GM19324 (cell line): ENCODE measurements around the gene ATP8A2.

Source experiments
- ATAC-seq: cut with Tn5 transposase; IDR thresholded peaks from one replicate; pipeline ENCODE4 v1.9.1; 2021; ENCODE audit warnings: mild to moderate bottlenecking, moderate library complexity; ENCODE audit not compliant: unreplicated experiment, low FRiP score

Gene ATP8A2

DNA sequence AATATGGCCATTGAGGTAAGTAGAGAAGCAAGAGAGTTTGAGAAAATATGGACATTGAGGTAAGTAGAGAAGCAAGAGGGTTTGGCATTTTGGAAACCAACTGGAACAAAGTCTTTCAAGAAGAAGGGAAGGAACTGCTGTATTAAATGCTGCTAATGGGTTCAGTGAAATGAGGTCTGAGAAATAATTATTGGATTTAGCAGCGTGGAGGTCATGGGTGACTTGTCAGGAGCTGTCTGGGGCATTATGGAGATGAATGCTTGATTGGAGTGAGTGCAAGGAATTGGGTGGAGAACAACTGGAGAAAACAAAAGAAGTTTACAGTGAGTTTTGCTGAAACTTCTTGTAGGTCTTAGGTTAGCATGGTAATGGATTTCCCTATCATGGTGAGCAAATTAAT is 232.3 kb downstream of the ATP8A2 start:
- ATAC-seq = no peak

DNA sequence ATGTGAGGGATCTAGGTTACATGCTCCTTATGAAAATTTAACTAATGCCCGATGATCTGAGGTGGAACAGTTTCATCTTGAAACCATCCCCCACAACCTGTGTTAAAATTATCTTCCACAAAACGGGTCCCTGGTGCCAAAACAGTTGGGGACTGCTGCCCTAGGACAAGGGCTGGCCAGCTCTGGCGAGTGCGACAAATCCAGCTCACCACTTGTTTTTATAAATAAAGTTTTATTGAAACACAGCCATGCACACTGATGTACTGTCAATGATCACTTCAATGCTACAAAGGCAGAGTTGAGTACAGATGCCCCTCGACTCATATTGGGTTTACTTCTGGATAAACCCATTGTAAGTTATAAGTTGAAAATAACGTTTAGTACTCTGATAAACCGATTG is 235.3 kb downstream of the ATP8A2 start:
- ATAC-seq = no peak

DNA sequence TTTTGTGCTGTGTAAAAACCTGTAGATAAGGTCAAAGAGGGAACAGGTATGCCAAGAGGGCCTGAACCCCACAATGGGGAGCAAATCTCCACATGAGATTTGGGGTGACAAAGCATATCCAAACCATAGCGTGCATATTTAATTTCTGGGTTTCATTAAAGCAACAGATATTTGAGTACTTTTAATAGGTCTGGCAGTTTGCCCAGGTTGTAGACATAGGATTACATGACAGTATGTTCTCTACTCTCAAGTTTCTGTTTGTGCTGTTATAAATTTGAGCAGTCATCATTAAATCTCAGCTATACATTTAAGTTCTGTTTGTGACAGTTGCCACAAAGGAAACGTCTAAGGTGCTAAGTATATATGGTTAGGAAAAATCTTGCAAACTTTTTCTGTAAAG is 236.4 kb downstream of the ATP8A2 start:
- no peak for ATAC-seq

DNA sequence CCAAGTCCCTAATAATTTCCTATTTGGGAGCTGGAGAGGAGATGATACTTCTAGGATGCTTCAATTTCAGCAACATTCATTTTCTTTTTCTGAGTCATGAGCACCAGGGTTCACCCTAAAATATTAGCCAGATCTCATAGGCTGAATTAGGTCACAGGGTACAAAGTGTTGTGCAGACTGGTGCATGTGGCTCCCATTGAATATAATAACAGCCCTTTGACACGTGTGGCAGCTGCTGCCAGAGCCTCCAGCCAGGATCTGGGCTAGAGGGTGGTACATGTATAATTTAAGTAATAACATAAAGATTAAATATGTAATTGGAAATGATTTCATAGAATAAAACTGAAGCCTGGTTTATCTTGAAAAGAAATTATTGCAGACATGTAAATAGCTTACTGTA is 244.9 kb downstream of the ATP8A2 start:
- ATAC-seq = no peak

DNA sequence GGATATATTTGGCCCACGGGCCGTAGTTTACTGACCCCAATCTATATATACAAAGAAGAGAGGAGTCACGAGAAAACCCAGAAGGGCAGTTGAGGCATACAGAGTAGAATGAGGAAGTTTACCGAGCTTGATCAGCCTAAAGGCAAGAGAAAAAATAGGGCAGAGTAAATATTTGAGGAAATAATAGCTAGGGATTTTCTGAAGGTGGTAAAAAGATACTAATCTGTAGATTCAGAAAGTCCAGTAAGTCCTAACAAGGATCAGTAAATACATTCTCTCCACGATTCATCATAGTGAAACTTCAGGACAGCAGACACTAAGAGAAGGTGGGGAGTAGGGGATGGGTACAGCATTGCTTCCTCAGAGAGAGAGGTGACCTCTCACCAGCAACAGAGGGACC is 248.1 kb downstream of the ATP8A2 start:
- no peak for ATAC-seq

DNA sequence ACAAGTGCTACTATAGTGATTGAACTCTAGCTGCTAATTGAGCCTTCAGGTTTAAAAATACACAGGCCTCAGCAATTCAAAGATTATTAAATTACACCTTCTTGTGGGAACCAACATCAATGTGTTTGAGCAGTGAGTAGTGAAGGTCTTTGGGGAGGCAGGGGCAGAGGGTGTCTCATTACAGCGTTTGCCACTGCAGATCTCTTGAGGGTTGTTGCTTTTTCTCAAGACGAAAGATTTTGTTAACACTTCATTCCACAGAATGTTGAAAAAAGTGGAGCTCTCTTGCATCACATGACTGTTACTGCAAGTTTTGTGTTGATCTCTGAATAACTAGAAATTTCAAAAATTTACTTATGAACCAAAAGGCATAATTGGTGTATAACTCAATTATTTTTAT is 253.6 kb downstream of the ATP8A2 start:
- ATAC-seq = no peak

DNA sequence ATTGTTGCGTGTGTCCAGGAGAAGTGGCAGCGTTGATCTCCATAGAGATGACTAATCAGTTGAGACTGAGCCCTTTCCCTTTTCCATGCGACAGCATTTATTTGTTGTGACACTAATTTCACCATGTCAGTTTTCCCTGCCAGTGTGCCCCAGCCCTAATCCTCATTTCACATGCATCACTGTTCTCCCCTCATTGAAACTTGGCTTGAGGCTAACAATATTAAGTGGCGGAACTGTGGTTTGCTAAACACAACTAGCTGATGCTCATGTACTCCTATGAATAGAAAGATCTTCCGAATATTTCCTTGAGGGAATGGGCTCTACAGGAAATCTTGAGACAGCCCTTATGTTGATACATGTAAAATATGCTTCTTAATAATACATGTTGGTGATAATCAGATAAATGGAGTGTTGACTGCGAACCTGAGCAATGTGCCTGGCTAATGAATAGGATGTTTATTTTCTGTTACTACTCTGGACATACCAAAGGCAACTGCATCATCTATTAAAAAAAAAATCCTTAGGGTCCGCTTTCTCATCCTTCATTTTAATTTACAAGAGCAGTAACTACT is 258.6 kb downstream of the ATP8A2 start:
- ATAC-seq = no peak

DNA sequence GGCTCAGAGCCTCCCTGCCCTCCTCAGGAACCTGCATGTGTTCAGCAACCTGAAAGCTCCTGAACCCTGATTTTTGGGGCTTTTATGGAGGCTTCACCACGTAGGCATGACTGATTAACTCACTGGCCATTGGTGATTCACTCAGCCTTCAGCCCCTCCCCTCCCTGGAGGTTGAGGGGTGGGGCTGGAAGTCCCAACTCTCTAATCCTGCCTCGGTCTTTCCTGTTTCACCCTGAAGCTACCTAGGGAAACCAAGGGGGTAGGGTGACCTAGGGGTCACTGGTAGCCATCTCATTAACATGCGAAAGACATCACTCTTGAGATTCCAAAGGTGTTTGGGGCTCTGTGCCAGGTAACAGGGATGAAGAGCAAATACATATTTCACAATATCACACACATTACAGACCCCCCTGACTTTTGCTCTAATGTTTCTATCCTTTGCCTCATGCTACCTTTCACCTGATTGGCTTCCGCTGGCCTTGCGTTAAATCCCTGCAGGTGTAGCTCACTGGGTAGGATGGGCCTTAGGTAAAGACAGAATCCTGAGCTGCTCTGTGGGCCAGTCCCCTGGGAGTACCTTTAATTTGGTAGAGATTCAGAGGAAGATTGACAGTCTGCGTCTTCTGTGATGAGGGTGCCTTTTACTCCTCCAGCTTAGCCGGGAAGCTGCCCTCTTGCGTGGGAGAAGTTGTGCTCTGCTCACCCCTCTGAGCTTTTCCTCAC is 260.6 kb downstream of the ATP8A2 start:
- no peak for ATAC-seq

DNA sequence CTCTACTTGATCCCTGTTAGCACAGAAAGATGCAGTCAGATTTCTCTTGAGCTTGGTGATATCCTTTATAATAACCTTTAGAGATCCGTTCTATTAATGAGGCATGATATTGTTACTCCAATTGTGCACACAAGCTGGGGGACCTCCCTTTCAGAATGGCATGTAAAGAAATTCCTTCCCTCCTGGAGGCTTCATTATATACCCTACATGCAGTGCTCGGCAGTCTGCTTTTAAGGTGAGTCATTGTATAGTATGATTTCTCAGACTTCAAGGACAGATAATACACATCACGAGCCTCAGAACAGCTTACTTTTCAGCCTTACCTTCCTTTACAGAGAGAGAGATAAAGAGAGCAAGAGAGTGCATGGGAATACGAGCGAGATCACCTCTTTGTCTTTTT is 261.3 kb downstream of the ATP8A2 start:
- ATAC-seq = no peak

DNA sequence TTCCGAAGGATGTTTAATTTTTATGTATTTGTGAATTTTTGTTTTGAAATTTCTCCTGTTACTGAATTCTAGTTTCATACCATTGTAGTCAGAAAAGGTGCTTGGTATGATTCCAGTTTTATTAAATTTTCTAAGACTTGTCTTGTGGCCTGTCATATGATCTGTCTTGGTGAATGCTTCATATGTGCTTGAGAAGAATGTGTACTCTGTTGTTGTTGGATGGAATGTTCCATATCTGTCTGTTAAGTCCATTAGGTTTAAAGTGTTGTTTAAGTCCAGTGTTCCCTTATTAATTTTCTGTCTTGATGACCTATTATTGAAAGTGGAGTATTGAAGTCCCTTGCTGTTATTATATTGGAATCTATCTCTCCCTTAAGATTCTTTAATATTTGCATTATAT is 273.9 kb downstream of the ATP8A2 start:
- ATAC-seq = no peak

DNA sequence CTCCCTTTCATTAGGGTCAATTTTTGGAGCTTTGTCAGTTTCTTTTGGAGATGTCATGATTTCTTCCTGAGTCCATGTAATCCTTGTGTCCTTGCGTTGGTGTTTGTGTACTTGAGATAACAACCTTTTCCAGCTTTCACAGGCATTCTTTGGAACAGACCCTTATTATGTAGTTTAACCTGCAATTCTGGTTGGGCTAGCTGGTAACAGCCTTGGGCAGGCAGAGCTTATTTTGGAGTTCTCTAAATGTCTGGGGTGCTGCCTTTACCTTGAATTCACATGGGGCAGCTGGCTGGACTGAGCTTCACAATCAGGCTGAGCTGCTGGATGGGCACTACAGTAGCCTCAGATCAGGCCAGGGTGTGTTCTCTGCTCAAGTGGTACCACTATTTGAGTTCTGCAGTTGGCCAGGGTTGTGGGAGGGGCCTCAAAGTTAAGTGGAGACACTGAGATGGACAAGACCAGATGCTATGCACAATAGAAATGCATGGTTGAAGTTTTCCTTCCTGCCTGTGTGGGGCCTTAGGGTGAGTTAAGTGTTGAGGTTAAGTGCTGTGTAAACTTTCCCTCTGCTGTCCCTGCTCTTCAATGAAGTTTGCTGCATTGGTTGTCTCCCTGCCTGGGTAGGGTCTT is 277.3 kb downstream of the ATP8A2 start:
- ATAC-seq = no peak

DNA sequence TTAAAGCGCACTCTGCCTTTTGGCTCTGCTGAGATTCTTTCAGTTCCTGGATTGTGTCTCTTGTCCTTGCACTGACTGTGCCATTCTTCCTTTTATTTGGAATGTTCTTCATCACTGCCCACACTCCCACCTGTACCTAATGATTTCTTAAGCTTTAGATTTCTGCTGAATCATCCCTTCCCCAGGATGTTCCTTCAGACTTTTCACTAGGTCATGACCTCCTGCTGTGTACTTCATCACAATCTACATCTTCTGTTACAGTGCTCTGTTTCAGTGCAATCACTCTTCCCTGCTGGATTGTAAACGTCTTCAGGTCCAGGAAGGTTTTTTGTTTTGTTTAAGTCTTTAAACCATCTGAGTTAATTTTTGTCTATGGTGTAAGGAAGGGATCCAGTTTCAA is 281.0 kb downstream of the ATP8A2 start:
- ATAC-seq = no peak

DNA sequence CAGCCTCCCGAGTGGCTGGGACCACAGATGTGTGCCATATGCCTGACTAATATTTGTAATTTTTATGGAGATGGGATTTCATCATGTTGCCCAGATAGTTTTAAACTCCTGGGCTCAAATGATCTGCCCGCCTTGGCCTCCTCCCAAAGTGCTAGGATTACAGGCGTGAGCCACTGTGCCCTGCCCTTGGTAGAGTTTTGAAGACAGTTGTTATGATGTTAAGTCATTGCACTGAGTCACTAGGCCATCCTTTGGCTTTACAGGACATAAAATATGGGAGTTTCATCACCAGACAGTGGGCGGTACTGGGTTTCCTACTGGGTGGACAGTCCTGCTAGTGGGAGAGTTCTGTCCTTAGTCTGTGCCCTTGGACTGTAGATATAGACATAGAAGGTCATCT is 282.5 kb downstream of the ATP8A2 start:
- no peak for ATAC-seq

DNA sequence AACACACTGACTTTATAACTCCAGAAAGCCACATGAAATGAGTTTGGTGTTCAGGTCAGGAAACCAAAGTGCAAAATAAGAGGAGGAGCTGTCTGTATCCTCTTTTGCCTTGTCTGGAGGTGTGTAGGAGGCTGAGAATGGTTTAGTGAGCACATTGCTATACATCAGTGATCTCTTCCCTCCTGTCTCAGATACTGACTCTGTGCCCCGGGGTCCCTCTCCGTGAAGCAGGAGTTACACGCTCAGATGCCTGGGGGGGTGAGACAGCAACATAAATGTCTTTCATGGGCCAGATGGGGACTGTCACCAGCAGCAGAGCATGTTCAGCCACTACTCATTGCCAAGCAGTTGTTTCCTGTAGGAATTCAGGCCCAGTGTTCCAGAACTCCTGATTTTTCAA is 285.4 kb downstream of the ATP8A2 start:
- no peak for ATAC-seq

DNA sequence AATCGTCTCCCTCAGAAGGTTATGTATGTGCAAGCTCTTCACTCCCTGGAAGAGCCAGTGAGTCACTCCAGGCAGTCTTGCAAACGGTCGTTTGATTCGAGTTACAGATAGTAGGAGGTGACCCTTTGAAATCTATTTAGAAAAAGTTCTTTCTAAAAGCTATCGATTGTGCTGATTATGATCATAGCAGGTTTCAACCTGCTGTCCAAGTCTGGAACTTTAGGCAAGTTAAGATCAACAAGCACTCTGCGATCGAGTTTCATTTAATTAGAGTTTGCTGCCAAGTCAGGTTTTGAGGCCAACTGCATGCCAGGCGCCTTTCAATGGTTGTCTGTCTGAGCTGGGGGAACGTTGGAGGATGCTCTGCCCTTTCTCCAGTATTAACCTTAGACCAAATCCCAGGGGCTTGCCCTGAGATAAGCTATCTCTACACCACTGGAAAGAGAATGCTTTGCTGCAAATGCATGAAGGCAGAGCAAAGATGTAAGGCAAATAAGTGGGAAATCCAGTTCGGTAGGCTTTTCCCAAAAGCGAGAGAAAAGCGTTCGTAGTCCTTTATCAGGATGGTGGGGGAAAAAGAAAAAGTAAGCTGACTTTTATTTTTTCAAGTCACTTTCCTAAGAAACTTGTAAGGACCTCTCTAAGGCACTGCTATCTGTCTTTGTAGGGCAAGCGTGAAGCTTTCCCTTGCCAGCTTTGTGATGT is 287.5 kb downstream of the ATP8A2 start:
- no peak for ATAC-seq

DNA sequence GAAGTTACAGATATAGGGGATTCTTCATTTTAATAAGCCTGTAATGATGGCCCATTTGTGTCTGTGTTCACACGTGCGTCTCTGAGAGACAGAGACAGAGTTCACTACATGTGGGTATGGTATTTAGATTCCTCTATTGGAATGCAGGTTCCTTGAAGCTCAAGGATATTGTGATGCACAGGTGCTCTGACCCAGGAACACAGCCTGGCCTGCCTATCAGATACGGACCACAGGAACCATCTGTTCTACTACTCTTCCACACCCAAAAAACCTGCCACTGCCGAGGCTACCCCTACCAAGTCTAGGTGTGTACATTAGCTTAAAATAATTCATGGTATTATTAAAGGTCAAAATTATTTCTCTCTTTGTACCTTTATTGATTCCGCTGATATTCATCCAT is 289.2 kb downstream of the ATP8A2 start:
- ATAC-seq = no peak

DNA sequence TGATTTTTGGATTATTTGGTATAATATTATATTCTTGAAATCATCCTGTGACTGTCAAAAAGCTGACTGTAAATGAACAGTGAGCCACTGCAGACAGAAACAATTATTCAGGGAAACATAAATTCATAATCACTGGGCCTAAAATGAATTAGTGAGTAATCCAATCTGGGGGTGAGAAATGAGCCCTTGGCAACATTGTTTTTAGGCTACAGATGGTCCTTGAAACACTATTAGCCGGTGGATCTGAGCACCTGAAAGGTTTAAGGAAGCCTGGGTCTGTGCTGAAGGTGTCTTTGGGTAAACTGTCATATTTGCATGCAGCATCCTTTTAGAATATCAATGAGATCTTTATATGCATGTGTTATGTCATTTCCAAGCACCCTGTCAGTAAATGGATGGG is 290.7 kb downstream of the ATP8A2 start:
- ATAC-seq = no peak

DNA sequence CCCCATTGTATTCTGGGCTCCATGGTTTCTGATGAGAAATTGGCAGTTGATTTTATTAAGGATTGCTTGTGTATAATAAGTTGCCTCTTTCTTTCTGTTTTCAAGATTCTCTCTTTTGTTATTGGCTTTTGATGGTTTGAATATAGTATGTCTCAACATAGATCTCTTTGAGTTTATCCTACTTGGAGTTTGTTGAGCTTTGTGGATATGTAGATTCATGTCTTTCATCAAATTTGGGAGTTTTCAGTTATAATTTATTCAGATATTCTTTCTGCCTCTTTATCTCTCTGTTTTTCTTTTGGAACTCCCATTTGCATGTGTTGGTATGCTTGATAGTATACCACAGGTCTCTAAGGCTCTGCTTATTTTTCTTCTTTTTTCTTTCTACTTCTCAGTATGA is 296.6 kb downstream of the ATP8A2 start:
- ATAC-seq = no peak

DNA sequence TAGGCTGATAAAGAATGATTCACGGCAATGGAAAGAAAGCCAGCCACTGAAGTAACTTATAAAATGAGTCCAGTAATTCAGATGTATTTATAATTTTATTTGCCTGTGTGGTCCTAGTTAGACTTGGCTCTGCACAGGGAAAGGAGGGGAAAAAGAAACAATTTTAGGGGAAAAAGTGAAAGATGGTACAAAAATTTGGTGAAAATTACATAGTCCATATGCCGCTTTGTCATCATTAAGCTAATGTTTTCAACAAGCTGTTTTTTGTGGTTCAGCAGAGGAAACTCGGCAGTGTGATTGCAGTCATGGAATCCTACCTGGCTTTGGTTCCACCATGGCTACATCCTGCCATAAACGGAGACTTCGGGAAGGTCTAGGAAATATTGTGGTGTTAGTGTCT is 301.9 kb downstream of the ATP8A2 start:
- no peak for ATAC-seq

DNA sequence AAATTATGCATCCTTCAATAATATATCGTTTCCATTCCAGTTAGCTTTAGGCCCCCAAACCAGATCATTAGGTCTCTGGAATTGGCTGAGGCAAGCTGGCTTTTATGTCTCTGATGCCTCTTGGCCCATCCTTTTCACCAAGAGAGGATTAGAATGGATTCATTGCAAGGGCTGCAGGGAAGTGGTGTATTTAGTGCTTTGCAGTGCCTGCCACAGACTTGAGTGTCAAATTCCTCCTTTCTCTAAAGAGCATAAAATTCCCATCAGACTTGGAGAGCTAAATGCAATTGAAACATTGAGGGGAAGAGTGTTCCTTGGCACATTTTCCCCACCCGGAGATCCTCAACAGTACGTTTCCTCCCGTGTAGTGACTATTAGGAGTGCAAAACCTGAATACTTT is 302.6 kb downstream of the ATP8A2 start:
- ATAC-seq = no peak

DNA sequence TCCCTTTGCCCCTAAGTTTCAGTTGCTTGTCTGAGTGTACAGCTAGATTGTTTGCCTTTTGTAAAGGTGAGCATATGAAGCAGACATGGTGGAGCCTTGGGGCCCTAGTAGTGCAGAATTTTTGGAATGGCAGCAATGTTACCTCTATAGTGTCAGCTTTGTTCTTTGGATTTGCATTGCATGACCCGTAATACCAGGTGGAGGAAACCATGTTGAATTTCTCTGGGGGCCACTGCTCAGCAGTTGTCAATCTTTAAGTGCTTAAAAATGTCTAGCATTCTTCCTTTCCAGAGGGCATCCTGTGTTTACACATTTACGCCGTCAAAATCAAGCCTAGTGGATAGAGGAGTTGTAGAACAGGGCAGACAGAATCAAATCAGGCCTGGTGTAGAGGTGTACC is 303.3 kb downstream of the ATP8A2 start:
- ATAC-seq = no peak

DNA sequence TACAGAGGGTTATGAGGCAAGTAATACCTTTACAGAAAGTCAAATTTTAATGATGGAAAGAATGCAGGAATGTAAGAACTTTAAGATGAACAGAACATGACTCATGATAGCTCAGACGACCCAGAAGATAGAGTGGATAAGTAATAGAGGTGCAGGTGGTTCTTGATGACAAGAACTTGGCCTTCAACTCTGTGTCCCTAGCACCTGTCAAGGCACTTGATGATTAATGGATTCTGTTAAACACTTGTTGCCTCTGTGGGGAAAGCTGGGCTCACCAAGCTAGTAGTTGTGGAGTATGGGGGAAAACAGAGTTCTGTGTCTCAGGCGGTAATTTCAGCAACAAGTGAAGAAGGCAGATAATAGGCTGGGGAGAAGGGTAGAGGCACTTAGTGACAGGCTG is 306.2 kb downstream of the ATP8A2 start:
- ATAC-seq = no peak
